ENCODE data around the gene AHDC1. TPM values are rescaled to one million over a fixed set of nuclear protein-coding genes. Genes with fewer than 3 reads are reported as not detected.

The AHDC1 gene
- total and polyA plus RNA-seq, 2 of the 13 experiments (the other 11 are each of a cell fraction or from before 2014, with no cell fraction given), result 1.0 to 2.7 TPM

DNA sequence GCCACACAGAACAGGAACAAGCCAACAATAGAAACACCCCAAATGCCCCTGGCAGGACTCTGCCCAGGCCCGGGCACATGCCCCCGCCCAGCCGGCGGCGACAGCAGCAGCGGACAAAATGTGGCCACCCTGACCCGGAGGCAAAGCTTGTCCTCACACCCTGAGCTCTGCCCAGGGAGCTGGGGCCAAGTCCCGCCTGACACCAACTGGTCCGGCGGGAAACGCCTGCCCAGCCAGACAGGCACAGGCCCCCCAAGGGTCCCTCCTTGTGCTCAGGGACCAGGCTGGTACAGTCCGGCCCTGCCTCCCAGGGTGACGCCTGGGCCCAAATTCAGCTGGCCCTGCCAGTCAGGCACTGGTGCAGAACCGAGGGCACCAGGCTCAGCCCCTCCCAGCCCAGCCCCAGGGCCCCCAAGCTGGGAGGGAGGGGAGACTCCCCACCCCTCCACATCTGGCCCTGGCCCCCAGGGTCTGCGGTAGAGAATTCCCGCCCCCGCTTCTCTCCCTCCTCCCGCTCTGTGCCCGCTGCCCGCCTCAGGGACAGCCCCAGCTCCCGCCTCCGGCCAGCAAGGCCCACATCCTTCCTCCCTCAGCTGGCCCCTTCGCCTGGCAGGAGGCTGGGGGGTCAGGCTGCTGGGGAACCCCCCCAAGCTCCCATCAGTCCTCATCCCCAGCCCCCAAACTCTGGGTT, 2.0 kb downstream of the AHDC1 start (continued):
- TF ChIP-seq BCLAF1 (IDR thresholded peaks at IDR 0.05) (no peak), SKI (IDR thresholded peaks at IDR 0.05; ENCODE audit: partially characterized antibody) (no peak), HNRNPL (IDR thresholded peaks at IDR 0.05; ENCODE audit: low read depth, low read length) (peak; percentile 95), ARNTL (CRISPR knock-in tag; IDR thresholded peaks at IDR 0.05) (no peak), ZNF496 (CRISPR knock-in tag; IDR thresholded peaks at IDR 0.05; ENCODE audit: insufficient replicate concordance) (no peak), ATM (IDR thresholded peaks at IDR 0.05; ENCODE audit: borderline replicate concordance) (no peak), ZNF44 (CRISPR knock-in tag; IDR thresholded peaks at IDR 0.05) (no peak), HOXA7 (CRISPR knock-in tag; IDR thresholded peaks at IDR 0.05) (no peak), SP4 (CRISPR knock-in tag; IDR thresholded peaks at IDR 0.05) (no peak), ZNF615 (CRISPR knock-in tag; IDR thresholded peaks at IDR 0.05; ENCODE audit: borderline replicate concordance) (no peak), ZNF142 (CRISPR knock-in tag; IDR thresholded peaks at IDR 0.05) (no peak), PHF20 (CRISPR knock-in tag; IDR thresholded peaks at IDR 0.05) (no peak), MTA1 (CRISPR knock-in tag; IDR thresholded peaks at IDR 0.05; ENCODE audit: borderline replicate concordance) (0 out of 2 replicates have a peak, but pooled peaks have one; percentile 19), HNF4G (IDR thresholded peaks at IDR 0.05; ENCODE audit: borderline replicate concordance, low read depth, low read length) (no peak), HNF4G (CRISPR knock-in tag; IDR thresholded peaks at IDR 0.05; ENCODE audit: borderline replicate concordance, low read depth) (no peak), ZNF274 (CRISPR knock-in tag; IDR thresholded peaks at IDR 0.05) (0 out of 2 replicates have a peak, but pooled peaks have one; percentile 21), EEA1 (CRISPR knock-in tag; IDR thresholded peaks at IDR 0.05; ENCODE audit: borderline replicate concordance) (no peak)
- TF ChIP-seq, protein P1, sequence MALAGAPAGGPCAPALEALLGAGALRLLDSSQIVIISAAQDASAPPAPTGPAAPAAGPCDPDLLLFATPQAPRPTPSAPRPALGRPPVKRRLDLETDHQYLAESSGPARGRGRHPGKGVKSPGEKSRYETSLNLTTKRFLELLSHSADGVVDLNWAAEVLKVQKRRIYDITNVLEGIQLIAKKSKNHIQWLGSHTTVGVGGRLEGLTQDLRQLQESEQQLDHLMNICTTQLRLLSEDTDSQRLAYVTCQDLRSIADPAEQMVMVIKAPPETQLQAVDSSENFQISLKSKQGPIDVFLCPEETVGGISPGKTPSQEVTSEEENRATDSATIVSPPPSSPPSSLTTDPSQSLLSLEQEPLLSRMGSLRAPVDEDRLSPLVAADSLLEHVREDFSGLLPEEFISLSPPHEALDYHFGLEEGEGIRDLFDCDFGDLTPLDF (CRISPR knock-in tag; IDR thresholded peaks at IDR 0.05), result no peak
- TF ChIP-seq, protein P2, sequence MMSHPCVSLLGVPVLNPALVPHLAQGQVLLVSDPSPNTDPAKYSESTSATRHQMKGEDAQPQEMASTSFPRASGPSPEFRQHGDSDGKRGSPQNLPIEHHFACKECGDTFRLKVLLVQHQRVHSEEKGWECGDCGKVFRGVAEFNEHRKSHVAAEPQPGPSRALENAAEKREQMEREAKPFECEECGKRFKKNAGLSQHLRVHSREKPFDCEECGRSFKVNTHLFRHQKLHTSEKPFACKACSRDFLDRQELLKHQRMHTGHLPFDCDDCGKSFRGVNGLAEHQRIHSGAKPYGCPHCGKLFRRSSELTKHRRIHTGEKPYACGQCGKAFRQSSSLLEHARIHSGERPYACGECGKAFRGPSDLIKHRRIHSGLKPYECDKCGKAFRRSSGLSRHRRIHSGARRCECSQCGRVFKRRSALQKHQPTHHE (CRISPR knock-in tag; IDR thresholded peaks at IDR 0.05; ENCODE audit: borderline replicate concordance), result no peak

Data from HepG2 (cell line).